Stomach (tissue), 4 donors: ENCODE data around the gene TMEM236.

Experiments
- EP300 ChIP-seq: sonication (generic); formaldehyde crosslinking; IDR thresholded peaks from one replicate; pipeline ENCODE4 v1.6.1; 2017; ENCODE audit warnings: antibody characterized with exemption
- POLR2A ChIP-seq, 4 donors: fragments of 450-650 bp; IDR thresholded peaks; one replicate each; pipeline ENCODE4 v1.6.1; 2016; ENCODE audit warnings: antibody characterized with exemption in 4 of 4, control low read depth in 2 of 4, mild to moderate bottlenecking in 1 of 4, moderate library complexity in 1 of 4
- POLR2AphosphoS5 ChIP-seq, 3 donors: sonication (generic); formaldehyde crosslinking; IDR thresholded peaks; one replicate each; pipeline ENCODE4 v1.6.1; 2016; ENCODE audit warnings: antibody characterized with exemption in 3 of 3
- TF ChIP-seq, protein P1 (sequence below), 7 experiments: fragments of 450-650 bp in 4 of 7; fragments of 200-600 bp in 3 of 7; sonication (generic) in 3 of 7; IDR thresholded peaks; one replicate each; pipeline ENCODE4 v1.5.1; 2016 to 2019; ENCODE audit warnings: antibody characterized with exemption in 7 of 7, control low read depth in 2 of 7, mild to moderate bottlenecking in 1 of 7

GRCh38 chr10:17783751-17784150, 31.8 kb downstream of the TMEM236 start:
- TF ChIP-seq, protein P1, sequence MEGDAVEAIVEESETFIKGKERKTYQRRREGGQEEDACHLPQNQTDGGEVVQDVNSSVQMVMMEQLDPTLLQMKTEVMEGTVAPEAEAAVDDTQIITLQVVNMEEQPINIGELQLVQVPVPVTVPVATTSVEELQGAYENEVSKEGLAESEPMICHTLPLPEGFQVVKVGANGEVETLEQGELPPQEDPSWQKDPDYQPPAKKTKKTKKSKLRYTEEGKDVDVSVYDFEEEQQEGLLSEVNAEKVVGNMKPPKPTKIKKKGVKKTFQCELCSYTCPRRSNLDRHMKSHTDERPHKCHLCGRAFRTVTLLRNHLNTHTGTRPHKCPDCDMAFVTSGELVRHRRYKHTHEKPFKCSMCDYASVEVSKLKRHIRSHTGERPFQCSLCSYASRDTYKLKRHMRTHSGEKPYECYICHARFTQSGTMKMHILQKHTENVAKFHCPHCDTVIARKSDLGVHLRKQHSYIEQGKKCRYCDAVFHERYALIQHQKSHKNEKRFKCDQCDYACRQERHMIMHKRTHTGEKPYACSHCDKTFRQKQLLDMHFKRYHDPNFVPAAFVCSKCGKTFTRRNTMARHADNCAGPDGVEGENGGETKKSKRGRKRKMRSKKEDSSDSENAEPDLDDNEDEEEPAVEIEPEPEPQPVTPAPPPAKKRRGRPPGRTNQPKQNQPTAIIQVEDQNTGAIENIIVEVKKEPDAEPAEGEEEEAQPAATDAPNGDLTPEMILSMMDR (IDR thresholded peaks at IDR 0.05) = no peak
- TF ChIP-seq POLR2AphosphoS5 (IDR thresholded peaks at IDR 0.05) = no peak
- TF ChIP-seq POLR2A (IDR thresholded peaks at IDR 0.05) = no peak
- no peak for TF ChIP-seq EP300
